GM06990 (cell line): ENCODE data around the gene KDSR.

Experiments used
- DNase-seq: peaks from one replicate; pipeline ENCODE4 v3.0.0-alpha.2; 2011; ENCODE audit not compliant: insufficient read length; ENCODE audit errors: extremely low read depth
- H3K27me3 ChIP-seq: replicated peaks from 2 replicates; pipeline ENCODE4 v1.6.0; 2011; ENCODE audit warnings: low read length; ENCODE audit not compliant: control insufficient read depth, insufficient read depth
- H3K36me3 ChIP-seq: 2 replicates; pipeline ENCODE4 v1.5.1; 2011; ENCODE audit warnings: low read length; ENCODE audit not compliant: control insufficient read depth, insufficient read depth
- H3K4me3 ChIP-seq: replicated peaks from 2 replicates; pipeline ENCODE4 v1.5.1; 2011; ENCODE audit warnings: low read depth, mild to moderate bottlenecking, control low read depth, low read length
- TF ChIP-seq, protein P1 (sequence below): IDR thresholded peaks from 2 replicates; pipeline ENCODE4 v1.5.1; 2011; ENCODE audit warnings: low read length, control low read depth, mild to moderate bottlenecking, inconsistent platforms; ENCODE audit not compliant: insufficient read depth, poor library complexity, severe bottlenecking

KDSR gene

DNA sequence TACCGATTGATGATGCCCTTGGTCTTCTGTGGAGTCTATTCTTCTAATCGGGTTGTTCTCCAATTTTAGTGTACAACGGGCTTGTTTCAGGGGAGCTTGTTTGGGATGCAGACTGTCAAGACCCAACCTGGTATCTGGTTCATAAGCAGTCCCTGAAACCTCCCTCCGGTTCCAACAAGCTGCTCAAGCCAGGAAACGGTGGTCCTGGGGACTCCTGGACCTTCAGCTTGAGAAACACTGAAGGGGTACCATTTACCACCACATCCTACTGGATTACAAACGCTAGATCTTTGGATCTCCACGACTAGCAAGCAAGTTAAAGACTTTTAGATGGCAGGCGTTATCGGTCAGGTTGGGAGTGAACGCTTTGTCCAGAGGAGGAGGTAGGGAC lies 49.5 kb downstream of the KDSR start:
- DNase-seq: no peak
- Histone ChIP-seq H3K4me3 (peak overlapping the region; percentile 98), H3K36me3 (no peaks in the 10 kb centered on the region), H3K27me3 (no peaks in the 10 kb centered on the region)
- TF ChIP-seq, protein P1, sequence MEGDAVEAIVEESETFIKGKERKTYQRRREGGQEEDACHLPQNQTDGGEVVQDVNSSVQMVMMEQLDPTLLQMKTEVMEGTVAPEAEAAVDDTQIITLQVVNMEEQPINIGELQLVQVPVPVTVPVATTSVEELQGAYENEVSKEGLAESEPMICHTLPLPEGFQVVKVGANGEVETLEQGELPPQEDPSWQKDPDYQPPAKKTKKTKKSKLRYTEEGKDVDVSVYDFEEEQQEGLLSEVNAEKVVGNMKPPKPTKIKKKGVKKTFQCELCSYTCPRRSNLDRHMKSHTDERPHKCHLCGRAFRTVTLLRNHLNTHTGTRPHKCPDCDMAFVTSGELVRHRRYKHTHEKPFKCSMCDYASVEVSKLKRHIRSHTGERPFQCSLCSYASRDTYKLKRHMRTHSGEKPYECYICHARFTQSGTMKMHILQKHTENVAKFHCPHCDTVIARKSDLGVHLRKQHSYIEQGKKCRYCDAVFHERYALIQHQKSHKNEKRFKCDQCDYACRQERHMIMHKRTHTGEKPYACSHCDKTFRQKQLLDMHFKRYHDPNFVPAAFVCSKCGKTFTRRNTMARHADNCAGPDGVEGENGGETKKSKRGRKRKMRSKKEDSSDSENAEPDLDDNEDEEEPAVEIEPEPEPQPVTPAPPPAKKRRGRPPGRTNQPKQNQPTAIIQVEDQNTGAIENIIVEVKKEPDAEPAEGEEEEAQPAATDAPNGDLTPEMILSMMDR: no peak

DNA sequence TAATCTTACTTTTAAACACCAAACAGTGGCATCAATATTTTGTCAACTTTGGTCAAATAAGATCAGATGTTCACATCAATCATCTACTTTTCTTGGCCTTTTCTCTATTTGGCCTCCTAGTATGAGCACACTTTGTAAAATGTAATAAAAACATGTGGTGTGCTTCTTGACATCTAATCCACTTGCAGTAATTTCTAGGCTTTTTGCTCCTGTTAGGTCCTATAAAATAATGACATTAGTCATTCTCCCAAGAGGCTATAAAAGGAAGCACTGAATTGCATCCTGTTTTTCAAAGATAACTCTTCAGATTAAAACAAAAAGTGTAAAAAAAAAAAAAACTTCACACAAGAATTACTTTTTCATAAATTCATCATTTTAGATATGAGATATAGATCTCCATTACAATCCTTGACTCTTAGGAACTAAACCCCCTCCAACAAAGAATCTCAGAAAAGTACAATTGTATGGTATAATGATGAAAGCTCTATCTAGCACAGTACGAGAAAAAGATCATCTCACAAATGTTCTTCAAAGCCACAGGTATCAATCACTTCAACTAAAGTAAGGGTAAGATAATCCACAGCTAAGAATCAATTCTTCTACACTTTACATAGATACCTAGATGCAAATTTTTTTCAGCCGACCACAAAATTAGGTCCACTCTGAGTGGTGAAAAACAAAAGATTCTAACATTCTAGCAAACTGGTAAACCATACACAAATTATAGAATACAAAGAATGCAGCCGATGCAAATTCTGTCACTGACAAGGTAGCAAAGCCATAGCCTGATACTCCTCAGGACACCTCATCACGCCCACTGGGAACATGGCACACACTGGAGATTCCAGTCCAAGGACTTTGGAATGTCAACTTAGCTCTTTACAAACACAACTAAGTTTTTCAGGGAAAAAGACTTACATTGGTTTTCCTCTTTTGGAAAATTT lies 50.1 kb downstream of the KDSR start:
- Histone ChIP-seq H3K27me3 (no peaks in the 10 kb centered on the region), H3K36me3 (no peaks in the 10 kb centered on the region), H3K4me3 (peak overlapping the region; percentile 98)
- no peak for DNase-seq
- TF ChIP-seq, protein P1: no peak

DNA sequence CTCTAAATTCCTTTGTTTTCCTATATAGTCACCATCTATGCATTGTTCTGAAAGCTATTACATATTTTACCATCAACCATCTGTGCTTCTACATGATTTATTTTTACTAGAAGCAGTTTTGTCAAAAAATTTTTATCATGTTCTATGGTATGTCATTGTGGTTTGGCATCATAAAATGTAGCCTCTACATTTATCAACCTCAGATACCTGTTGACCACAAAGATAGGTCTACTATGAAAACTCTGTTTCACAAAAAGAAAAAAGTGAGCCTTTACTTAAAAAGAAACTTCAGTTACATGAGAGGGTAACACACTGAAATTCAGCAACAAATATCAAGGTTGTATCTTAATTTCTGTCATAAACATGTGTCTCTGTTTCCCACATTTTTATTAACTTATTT lies 51.1 kb downstream of the KDSR start:
- TF ChIP-seq, protein P1: no peak
- H3K27me3 ChIP-seq: no peaks in the 10 kb centered on the region
- H3K36me3 ChIP-seq: no peaks in the 10 kb centered on the region
- no peak for DNase-seq
- H3K4me3 ChIP-seq: peak overlapping the region; percentile 98

DNA sequence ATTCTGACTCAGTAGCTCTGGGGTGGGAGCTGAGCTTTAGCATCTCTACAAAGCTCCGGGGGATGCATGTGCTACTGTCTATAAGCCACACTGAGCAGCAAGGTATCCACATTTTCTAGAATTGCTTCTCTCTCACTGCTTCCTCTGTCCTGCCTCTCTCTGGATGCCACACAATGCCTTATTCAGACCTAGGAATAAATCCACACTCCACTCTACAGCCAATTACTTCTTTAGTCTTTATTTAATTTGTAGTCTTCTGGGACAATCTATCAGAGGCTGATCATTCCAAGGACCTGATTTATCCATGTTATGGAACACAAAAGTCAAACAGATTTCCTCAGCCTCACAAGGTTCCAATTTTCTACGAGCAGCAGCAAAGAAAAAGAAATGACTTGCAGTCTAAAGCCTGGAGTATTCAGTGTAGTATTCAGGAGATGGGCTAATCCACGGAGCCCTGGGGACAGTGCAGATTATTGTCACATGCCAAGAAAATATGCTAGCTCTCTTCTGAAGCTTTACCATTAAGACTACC lies 51.8 kb downstream of the KDSR start:
- Histone ChIP-seq H3K36me3 (no peaks in the 10 kb centered on the region), H3K4me3 (peak overlapping the region; percentile 98), H3K27me3 (no peaks in the 10 kb centered on the region)
- TF ChIP-seq, protein P1: no peak
- no peak for DNase-seq

DNA sequence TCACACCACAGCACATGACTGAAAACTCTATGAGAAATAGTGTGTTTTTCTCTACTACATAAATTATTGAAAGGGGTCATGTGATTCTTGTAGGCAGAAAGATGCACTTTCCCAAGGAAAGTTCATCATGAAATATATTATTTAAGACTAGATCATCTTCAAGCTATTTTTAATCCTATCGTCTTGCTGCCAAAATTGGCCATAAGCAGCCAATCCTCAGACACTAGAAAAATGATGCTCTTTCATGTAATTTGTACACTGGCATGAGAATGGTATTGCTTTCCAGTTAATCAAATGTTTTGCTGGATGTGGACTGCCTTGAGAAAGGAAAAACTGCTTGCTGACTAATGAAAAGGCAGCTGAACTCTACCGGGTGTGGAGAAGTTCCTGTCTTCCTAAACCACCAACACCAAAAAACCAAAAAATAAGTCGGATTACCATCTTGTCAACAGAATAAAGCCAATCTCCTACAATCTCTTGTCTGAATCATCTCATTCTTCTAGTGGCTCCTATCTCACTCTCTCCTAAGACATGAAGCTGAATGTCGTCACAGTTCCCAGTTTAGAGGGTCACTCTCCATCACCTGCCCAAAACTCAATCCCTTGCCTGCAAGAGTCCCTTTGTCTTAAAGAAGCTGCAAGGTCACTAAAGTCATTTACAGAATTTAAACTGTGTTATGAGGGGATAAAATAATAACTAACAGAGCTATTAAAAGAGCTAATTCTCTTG lies 52.8 kb downstream of the KDSR start:
- no peaks in the 10 kb centered on the region for H3K27me3 ChIP-seq
- H3K36me3 ChIP-seq: peaks cover 2% of the 10 kb centered on the region; the same call in 1 of the 2 replicates
- TF ChIP-seq, protein P1: no peak
- H3K4me3 ChIP-seq: peak overlapping the region; percentile 98
- no peak for DNase-seq
